HepG2 (cell line): Measurements from ENCODE around the gene PYGO2. TPM values are rescaled to one million over a fixed set of nuclear protein-coding genes. Genes with fewer than 3 reads are reported as not detected.

Experiments
- ATAC-seq: fragments of 200-7000 bp; cut with Tn5 transposase; 3 replicates; pipeline ENCODE4 v1.9.1; 2020; ENCODE audit warnings: mild to moderate bottlenecking, moderate library complexity
- BruUV-seq: library from RNA; stranded (reverse); fragments of 400-500 nt; replicated peaks from 2 replicates; lab custom pipeline; 2021; lab: Mats Ljungman, UMichigan
- CTCF ChIA-PET: fragments of 300-600 bp; formaldehyde crosslinking; extraction: SDS; loops from one replicate; lab custom pipeline; 2021; ENCODE audit warnings: low total read pairs, inconsistent platforms, low intra/inter-chr PET ratio; lab: Yijun Ruan, JAX
- POLR2A ChIA-PET: fragments of 350-600 bp; sonication (Branson Sonifier 250); formaldehyde crosslinking; loops from one replicate; lab custom pipeline; 2020; ENCODE audit warnings: antibody characterized with exemption, inconsistent platforms; lab: Yijun Ruan, JAX
- DNase-seq: peaks from one replicate; pipeline ENCODE4 v3.0.0-alpha.2; 2015; ENCODE audit warnings: low spot score
- FAIRE-seq: peaks from 3 replicates; lab custom pipeline; 2011; peaks lifted over from hg19 to GRCh38; lab: Jason Lieb, UNC
- H2AFZ ChIP-seq: one replicate; pipeline ENCODE4 v1.6.1; 2011; ENCODE audit warnings: low read length, inconsistent platforms
- H3K27ac ChIP-seq: fragments of 300-600 bp; 3 replicates; pipeline ENCODE4 v1.8.0; 2011; ENCODE audit warnings: mixed run types, mild to moderate bottlenecking, mixed read lengths, low read length, inconsistent platforms; ENCODE audit not compliant: insufficient read depth; ENCODE audit errors: extremely low read length
- H3K27me3 ChIP-seq, 2 experiments: fragments of 200-600 bp in 1 of 2; 2 replicates in 1 of 2; 3 replicates in 1 of 2; pipeline versions ENCODE4 v1.6.0 to v1.8.0; 2011; ENCODE audit warnings: low read length in 2 of 2, mild to moderate bottlenecking in 2 of 2, moderate library complexity in 2 of 2, inconsistent platforms in 1 of 2; ENCODE audit not compliant: insufficient read depth in 2 of 2, control insufficient read depth in 1 of 2
- H3K36me3 ChIP-seq, 2 experiments: fragments of 200-600 bp in 1 of 2; replicated peaks in 1 of 2; 2 replicates in 1 of 2; 3 replicates in 1 of 2; pipeline versions ENCODE4 v1.5.1 to v1.8.0; 2011; ENCODE audit warnings: low read length in 2 of 2, inconsistent platforms in 1 of 2; ENCODE audit not compliant: insufficient read depth in 2 of 2, control insufficient read depth in 1 of 2
- H3K4me1 ChIP-seq: 2 replicates; pipeline ENCODE4 v1.5.1; 2012; ENCODE audit warnings: low read length, inconsistent platforms; ENCODE audit not compliant: insufficient read depth
- H3K4me2 ChIP-seq: 2 replicates; pipeline ENCODE4 v1.6.0; 2011; ENCODE audit warnings: low read depth, low read length, inconsistent platforms
- H3K4me3 ChIP-seq, 3 experiments: fragments of 200-600 bp in 1 of 3; sonication (generic), shearing (Covaris generic) in 1 of 3; replicated peaks in 1 of 3; 2 replicates each; pipeline ENCODE4 v1.5.1; 2011 to 2016; ENCODE audit warnings: low read length in 3 of 3, inconsistent platforms in 2 of 3, low read depth in 2 of 3, mild to moderate bottlenecking in 2 of 3, control low read depth in 1 of 3, mixed read lengths in 1 of 3; ENCODE audit not compliant: insufficient read depth in 1 of 3
- H3K79me2 ChIP-seq: one replicate; pipeline ENCODE4 v1.6.1; 2011; ENCODE audit warnings: low read length, inconsistent platforms; ENCODE audit not compliant: insufficient read depth
- H3K9ac ChIP-seq: 2 replicates; pipeline ENCODE4 v1.6.0; 2011; ENCODE audit warnings: mild to moderate bottlenecking, low read depth, low read length, inconsistent platforms; ENCODE audit not compliant: insufficient read depth
- H3K9me3 ChIP-seq: 2 replicates; pipeline ENCODE4 v1.5.1; 2012; ENCODE audit warnings: mild to moderate bottlenecking, low read length
- H4K20me1 ChIP-seq: 2 replicates; pipeline ENCODE4 v1.6.0; 2011; ENCODE audit warnings: inconsistent platforms, mild to moderate bottlenecking, low read length, moderate library complexity; ENCODE audit not compliant: insufficient read depth
- AGO2 ChIP-seq: fragments of 200-400 bp; formaldehyde crosslinking; optimal IDR thresholded peaks from 2 replicates; pipeline ENCODE3; 2017; ENCODE audit warnings: mild to moderate bottlenecking, low read depth, low read length, moderate library complexity
- CTCF ChIP-seq: sonication (generic); formaldehyde crosslinking; IDR thresholded peaks from 2 replicates; pipeline ENCODE4 v1.5.0; 2020; ENCODE audit warnings: mild to moderate bottlenecking, missing genetic modification reagents, moderate library complexity
- HIC2 ChIP-seq: sonication (generic); formaldehyde crosslinking; IDR thresholded peaks from 2 replicates; pipeline ENCODE4 v1.9.0; 2022; ENCODE audit warnings: low read depth, missing genetic modification reagents
- NAIF1 ChIP-seq: sonication (generic); formaldehyde crosslinking; IDR thresholded peaks from 2 replicates; pipeline ENCODE4 v1.5.0; 2020; ENCODE audit warnings: mild to moderate bottlenecking, missing genetic modification reagents, borderline replicate concordance
- NFKBIZ ChIP-seq: IDR thresholded peaks from 2 replicates; pipeline ENCODE4 v1.6.1; 2018; ENCODE audit warnings: missing genetic modification reagents, missing compliant biosample characterization
- TCF12 ChIP-seq, 2 experiments: fragments of 450-650 bp in 1 of 2; sonication (generic) in 1 of 2; formaldehyde crosslinking in 1 of 2; IDR thresholded peaks; 2 replicates each; pipeline versions ENCODE4 v1.6.1 to v1.8.0; 2017 to 2022; ENCODE audit warnings: antibody characterized with exemption in 1 of 2, mild to moderate bottlenecking in 1 of 2, missing genetic modification reagents in 1 of 2, moderate library complexity in 1 of 2
- ZBTB25 ChIP-seq: IDR thresholded peaks from 2 replicates; pipeline ENCODE4 v1.6.1; 2018; ENCODE audit warnings: missing genetic modification reagents
- ZBTB33 ChIP-seq: sonication (generic); formaldehyde crosslinking; IDR thresholded peaks from 2 replicates; pipeline ENCODE4 v1.4.0; 2020; ENCODE audit warnings: missing genetic modification reagents
- ZBTB43 ChIP-seq: sonication (generic); formaldehyde crosslinking; conservative IDR thresholded peaks from 2 replicates; pipeline ENCODE4 v1.4.0; 2020; ENCODE audit warnings: missing genetic modification reagents
- ZNF383 ChIP-seq: sonication (generic); formaldehyde crosslinking; IDR thresholded peaks from 2 replicates; pipeline ENCODE4 v1.4.0; 2020; ENCODE audit warnings: missing genetic modification reagents, mild to moderate bottlenecking, borderline replicate concordance
- ZNF547 ChIP-seq: sonication (generic); formaldehyde crosslinking; IDR thresholded peaks from 2 replicates; pipeline ENCODE4 v1.5.1; 2020; ENCODE audit warnings: mild to moderate bottlenecking, missing genetic modification reagents
- WGBS: methylation state at CpG from one replicate; pipeline ENCODE4 v1.1.6; 2017; ENCODE audit warnings: low lambda C conversion rate; 5-methylcytosine and 5-hydroxymethylcytosine counted together
- in situ Hi-C: cut with HindIII; loops from 2 replicates; pipeline ENCODE4 v1.10.0; 2017; ENCODE audit warnings: low pct_unique_long_range_greater_than_20kb; ENCODE audit not compliant: extremely low pct_ligation_motif_present
- intact Hi-C: fragments of 100-400 bp; cut with micrococcal nuclease; formaldehyde crosslinking; loops from one replicate; pipeline ENCODE4 v1.10.0; 2022; ENCODE audit not compliant: unreplicated experiment
- polyA plus RNA-seq, 8 experiments: library from polyadenylated mRNA; depleted of rRNA in 3 of 8; stranded (reverse) in 7 of 8; unstranded in 1 of 8; fragments of >200 nt; fragmentation: Illumina TruSeq in 4 of 8; extraction: Trizol in 4 of 8; gene quantifications; 2 replicates each; pipeline versions ENCODE4 v1.2.1 to v1.2.3, GENCODE V29; 2011 to 2016; ENCODE audit warnings: low read depth in 4 of 8, missing spikeins in 1 of 8, mixed read lengths in 1 of 8; ENCODE audit not compliant: insufficient read depth in 1 of 8
- total RNA-seq, 5 experiments: library from RNA; depleted of rRNA; stranded (reverse); fragments of >200 nt; fragmentation: Illumina TruSeq; extraction: Trizol; gene quantifications; 2 replicates each; pipeline ENCODE4 v1.2.3, GENCODE V29; 2016; ENCODE audit warnings: low read depth in 1 of 5

The PYGO2 gene
- total and polyA plus RNA-seq, 2 of the 13 experiments (the other 11 are each of a cell fraction or from before 2014, with no cell fraction given), result 20.3 to 21.8 TPM

GRCh38 chr1:154992721-154993571 is 31.4 kb upstream of the PYGO2 start:
- ATAC-seq (peak; percentile 63), FAIRE-seq (no peak), DNase-seq (no peak)
- no TSS peak for BruUV-seq
- WGBS, result 97% methylated on average over 11 of the region's 14 CpGs
- intact Hi-C loops (no loop called here), in situ Hi-C loops (no loop called here)
- no peak overlapping the region for H3K9ac ChIP-seq
- H3K9me3 ChIP-seq, result no peaks in the 10 kb centered on the region
- H4K20me1 ChIP-seq, result no peaks in the 10 kb centered on the region
- CTCF ChIA-PET, result interaction anchor here (1.2 kb wide), 1 partner anchor 24 kb away, joined by 10 read pairs; no protein-coding TSS in a partner anchor
- no peak overlapping the region for H3K4me2 ChIP-seq
- POLR2A ChIA-PET, result interaction anchor here (0.9 to 4.2 kb wide), 9 partner anchors 8 to 92 kb away, joined by 3 to 34 read pairs (median 4); partner anchors contain the start of genes FLAD1, PBXIP1 and SHC1
- peaks cover 4 to 15% of the 10 kb centered on the region in 2 experiments; a peak in 2 of 5 replicates for H3K36me3 ChIP-seq
- no peaks in the 10 kb centered on the region for H3K27me3 ChIP-seq
- no peaks in the 10 kb centered on the region for H3K79me2 ChIP-seq
- H3K4me1 ChIP-seq, result peaks cover 17% of the 10 kb centered on the region
- no peak overlapping the region for H3K27ac ChIP-seq
- H2AFZ ChIP-seq, result no peak overlapping the region
- no peak overlapping the region for H3K4me3 ChIP-seq
- TF ChIP-seq ZBTB43 (CRISPR knock-in tag) (no peak), TCF12 (IDR thresholded peaks at IDR 0.05) (no peak), TCF12 (CRISPR knock-in tag; IDR thresholded peaks at IDR 0.05) (no peak), CTCF (CRISPR knock-in tag) (peak; percentile 47), NFKBIZ (CRISPR knock-in tag) (no peak), ZBTB33 (no peak), NAIF1 (CRISPR knock-in tag) (no peak), ZBTB25 (CRISPR knock-in tag) (no peak), HIC2 (CRISPR knock-in tag) (peak; percentile 30; the same call in 1 of the 2 replicates), ZNF547 (CRISPR knock-in tag) (no peak), AGO2 (peak; percentile 9), ZNF383 (CRISPR knock-in tag) (no peak)
